GM19035 (cell line): ENCODE data around the gene NPC1.
"Not testable (repeated sequence)": the region's sequence is repeated elsewhere in the genome, so short reads cannot be mapped to it uniquely, and the experiment has no call there.

Experiments used
- ATAC-seq: cut with Tn5 transposase; IDR thresholded peaks from one replicate; pipeline ENCODE4 v1.9.1; 2021; ENCODE audit not compliant: unreplicated experiment

NPC1 gene

DNA sequence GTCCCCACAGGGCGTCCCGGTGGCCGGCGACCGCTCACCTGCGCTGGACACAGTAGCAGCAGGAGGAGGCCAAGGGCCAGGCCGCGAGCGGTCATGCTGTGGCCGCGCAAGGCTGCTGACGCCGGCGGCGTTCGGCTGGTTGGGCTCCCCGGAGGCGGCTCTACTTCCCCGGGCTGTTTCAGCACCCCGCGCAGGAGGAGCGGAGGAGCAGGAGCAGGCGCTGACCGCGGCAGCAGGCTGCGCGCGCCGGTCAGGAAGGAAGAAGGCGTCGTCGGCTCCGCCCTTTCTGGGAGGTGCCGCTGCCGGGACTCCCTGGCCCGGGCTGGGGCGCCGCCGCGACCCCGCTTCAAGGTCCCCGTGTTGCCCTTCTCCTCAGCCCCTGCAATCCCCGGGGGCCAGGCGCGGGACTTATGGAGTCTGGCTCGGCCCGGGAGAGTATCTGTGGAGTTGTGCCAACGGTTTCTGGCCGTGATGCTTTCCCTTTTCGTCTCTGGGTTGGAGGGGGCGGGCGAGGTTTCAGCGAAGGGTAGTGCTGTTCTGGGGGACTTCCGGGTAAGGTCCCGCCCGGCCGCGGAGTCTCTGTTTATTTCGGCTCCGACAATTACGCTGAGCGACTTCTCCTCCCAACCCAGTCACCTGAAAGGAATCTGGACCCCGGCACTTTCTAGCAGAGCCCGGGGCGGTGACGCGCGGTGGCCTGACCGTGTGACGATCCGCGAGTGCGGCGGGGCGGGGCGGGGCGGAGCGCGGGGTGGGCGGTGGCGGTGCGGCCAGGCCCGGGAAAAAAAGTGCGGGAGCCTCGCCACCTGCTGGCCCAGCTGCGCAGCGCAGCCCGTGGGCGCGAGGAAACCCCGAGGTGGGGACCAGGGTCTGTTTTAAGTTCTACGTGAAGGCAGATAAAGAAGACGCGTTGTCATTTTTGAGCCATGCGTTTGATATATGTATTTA lies at the start of gene NPC1:
TSS of gene NPC1 (minus strand) at position 258 of the 948 bp plus-strand sequence. CDS start at position 95, 163 bp downstream.
- ATAC-seq, result peak; percentile 91

DNA sequence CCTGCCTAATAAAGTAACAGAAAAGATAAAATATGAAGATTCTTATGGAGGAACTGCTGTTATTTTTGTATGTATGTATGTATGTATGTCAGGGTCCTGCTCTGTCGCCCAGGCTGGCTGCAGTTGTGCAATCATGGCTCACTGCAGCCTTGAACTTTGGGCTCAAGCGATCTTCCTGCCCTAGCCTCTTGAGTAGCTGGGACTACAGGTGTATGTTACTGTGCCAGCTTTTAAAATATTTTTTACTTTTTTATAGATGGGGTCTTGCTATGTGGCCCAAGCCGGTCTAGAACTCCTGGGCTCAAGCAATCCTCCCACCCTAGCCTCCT lies 49.7 kb upstream of the NPC1 start:
- no peak for ATAC-seq

GRCh38 chr18:23635283-23636070 lies 49.2 kb upstream of the NPC1 start:
- ATAC-seq, result no peak

GRCh38 chr18:23634692-23635091 lies 48.4 kb upstream of the NPC1 start:
- ATAC-seq, result no peak

GRCh38 chr18:23632615-23633014 lies 46.3 kb upstream of the NPC1 start:
- ATAC-seq, result no peak

DNA sequence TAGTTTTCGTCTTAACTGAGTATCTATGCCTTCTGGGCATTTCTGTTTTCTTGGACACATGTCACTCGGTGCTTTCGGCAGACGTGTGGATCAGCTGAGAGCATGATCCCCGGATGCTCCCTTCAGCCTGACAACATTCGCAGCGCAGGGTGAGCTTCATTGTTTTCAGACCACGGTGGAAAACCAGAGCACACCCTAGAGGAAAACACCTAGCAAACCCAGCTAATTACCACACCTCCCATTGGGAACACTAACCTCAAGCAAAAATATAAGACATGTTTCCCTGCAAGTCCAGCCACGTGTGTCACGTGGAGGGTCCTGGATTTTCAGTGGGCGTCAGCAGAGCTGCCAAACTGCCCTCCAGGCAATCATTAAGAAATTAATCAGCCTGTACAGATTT lies 45.4 kb upstream of the NPC1 start:
- ATAC-seq, result no peak

DNA sequence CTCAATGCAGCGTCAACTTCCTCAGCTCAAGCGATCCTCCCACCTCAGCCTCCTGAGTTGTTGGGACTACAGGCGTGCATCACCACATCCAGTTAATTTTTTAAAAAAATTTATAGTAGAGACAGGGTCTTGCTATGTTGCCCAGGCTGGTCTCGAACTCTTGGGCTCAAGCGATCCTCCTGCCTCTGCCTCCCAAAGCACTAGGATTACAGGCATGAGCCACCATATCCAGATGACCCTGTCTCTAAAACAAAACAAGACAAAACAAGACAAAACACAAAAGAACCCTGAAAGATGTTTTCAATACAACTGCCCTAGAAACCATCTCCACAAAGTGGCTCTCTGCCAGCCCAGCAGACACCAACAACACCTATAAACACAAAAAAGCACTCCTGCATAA lies 45.0 kb upstream of the NPC1 start:
- no peak for ATAC-seq

GRCh38 chr18:23629444-23629946 lies 43.2 kb upstream of the NPC1 start:
- ATAC-seq, result no peak

- no peak for ATAC-seq
Observed at GRCh38 chr18:23627970-23628369, 41.7 kb upstream of the NPC1 start.

DNA sequence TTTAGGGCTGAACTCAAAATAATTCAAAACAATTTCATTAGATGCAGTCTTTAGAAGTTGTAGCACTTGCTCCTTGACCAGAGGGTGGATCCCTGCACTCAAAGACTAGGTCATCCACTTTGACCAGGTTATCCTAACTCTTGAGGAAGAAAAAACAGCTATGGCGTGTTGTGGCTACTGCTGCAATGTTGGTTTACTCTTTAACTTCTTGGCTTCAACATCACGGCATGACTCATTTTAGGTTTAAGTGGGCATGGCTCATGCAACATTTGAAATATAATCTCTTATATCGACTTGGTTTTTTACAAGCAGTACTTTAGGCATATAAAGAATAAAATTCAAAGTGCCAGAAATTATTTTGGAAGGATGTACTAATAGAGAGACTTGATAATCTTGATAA lies 41.0 kb upstream of the NPC1 start:
- ATAC-seq, result no peak

DNA sequence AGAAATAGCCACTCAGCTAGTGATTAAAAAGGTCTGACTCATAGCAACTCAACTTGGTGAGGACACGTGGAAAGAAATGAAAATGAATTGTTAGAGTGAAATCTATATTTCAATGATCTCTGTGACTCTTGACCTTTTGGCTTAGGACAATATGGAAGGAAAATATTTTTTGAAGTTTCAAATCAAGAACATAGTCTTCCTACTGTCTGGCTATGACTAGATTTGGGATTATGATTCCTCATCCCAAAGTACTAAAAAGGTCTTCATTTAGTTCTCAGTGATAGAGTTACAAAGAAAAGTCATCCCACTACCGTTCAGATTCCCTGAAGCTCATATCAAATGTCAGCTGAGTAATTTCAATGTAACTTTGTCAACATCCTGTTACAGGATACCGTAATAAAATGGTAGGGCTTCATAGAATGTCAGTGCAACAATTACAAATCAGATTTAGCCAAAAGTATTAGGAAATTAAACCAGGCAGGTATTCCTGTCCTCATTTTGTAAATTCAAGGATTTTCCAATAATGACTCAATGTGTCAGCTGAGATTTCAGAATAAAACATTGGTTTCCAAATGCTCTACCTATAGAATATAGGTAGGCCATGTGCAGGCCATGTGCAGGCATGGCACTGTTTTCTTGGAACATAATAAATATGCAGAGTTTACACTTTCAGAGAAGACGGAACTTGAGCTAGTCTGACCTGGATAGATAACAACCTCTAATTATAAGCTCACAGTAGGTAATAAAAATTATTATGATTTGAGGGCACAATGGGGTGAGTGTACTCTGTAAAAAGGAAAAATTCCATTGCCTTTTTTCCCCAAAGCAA lies 40.4 kb upstream of the NPC1 start:
- no peak for ATAC-seq

DNA sequence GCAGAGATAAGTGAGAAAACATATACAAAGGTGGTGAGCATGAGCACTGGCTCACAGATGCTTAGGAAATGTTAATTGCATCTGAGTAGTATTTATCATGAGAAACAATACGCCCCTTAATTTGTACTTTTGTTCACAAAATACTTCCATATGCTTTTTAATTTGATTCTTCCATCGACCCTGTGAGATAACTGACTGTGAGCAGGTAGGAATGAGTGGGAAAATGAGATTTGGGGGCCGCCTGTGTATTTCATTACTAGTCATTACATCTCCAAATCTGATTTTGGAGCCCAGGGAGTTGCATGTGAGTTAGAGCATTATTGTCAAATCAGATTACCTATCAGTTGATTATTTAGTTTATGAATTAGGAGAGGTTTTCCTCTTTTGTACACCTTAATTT lies 36.7 kb upstream of the NPC1 start:
- ATAC-seq, result no peak

DNA sequence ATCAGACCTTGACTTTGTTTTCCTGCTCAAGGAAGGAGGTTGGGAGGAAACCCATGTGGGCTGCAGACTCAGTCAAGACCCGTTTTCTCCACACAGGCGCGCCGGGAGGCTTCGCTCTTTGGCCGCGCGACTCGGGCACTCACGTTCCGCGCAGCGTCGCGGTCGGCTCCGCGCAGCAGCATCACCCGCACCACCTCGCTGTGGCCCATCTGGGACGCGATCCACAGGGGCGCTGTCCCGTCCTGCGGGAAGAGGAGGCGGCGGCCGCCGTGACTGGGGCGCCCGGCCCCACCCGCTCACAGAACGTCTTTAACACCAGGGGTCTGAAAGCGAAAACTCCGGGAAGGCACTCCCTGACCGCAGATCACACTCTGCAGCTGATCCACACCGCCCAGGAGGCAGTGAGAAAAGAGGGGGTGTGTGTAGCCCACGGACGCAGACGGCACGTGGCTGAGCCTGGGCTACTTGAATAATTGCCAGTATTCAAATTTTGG lies 33.1 kb upstream of the NPC1 start:
- no peak for ATAC-seq

DNA sequence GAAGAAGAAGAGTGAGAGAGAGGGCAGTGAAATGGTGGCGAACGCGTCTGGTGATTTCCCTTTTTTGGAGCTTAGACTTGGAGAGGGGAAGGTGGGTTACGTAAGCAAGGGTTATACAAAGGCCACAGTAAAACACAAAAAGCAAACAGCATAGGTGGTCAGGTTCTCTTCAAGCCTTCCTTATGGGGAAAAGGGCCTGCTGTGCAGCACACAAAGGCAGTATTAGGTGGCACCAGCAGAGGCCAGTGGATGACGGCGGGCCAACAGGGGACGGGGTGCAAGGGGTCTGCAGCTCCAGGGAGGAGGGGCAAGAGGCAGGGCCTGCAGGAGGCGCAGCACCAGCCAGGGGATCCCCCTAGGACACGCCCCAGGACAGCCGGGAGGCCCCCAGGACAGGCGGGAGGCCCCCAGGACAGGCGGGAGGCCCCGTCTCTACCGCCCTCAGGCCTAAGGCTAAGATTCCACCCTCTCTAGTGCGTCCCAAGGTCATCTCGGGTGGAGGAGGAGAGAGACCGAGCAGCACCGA lies 32.6 kb upstream of the NPC1 start:
- no peak for ATAC-seq

DNA sequence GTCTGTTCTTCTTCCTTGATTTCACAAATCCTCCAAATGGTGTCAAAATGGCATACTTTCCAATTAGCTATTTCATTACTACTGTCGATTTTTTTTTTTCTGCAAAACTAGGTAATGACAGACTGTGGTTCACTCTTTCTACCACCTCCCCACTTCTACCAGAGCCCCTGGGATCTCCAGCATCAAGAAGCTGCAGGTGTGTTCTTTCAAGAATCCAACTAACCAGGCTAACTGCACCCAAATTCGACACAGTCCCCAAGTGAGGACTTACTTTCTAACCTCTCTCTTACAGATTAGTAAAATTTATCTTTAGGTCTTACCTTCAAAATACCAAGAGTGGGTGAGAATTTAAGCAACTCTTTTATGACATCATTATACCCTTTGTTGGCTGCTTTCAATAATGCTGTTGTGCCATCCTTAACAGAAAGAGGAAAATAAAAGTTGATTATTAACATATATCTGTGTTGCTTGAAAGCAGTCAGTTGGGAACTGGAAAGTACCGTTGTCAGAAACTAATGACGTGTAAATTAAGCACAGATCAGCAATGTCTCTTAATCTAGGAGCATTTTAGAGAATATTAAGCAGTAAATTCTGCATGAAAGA lies 31.2 kb upstream of the NPC1 start:
- ATAC-seq, result no peak

DNA sequence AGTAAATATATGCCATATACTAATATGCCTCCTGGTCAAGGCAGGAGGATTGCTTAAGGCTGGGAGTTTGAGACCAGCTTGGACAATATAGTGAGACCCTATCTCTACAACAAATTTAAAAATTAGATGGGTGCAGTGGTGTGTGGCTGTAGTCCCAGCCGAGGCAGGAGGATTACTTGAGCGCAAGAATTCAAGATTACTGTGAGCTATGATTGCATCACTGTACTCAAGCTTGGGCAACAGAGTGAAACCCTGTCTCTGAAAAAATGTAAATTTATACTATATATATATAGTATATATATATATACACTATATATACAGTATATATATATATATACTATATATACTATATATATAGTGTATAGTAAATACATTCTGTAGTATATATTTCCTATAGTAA lies 30.0 kb upstream of the NPC1 start:
- ATAC-seq, result no peak

GRCh38 chr18:23614891-23615290 lies 28.6 kb upstream of the NPC1 start:
- ATAC-seq, result no peak

DNA sequence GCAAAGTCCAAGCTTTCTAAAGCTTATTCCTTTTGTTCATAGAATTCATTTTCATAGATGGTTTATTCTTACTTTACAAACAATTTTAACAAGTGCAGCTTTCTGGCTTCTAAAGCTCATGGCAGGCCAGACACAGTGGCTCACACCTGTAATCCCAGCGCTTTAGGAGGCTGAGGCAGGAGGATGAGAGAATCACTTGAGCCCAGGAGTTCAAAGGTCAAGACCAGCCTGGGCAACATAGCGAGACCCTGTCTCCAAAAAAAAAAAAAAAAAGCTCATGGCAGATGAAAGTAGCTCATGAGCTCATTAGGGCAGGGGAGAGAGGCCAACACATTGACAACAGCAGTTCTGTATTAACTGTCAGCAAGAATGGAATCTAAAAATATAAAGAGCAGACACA lies 28.1 kb upstream of the NPC1 start:
- ATAC-seq, result no peak

DNA sequence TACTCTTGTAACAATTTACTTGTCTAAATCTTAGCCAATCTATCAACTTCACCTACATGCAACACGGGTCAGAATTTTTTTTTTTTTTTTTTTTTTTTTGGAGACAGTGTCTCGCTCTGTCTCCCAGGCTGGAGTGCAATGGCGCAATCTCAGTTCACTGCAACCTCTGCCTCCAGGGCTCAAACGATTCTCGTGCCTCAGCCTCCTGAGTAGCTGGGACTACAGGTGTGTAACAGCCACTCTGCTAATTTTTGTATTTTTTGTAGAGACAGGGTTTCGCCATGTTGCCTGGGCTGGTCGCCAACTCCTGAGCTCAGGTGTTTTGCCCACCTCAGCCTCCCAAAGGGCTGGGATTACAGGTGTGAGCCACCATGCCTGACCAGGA lies 26.8 kb upstream of the NPC1 start:
- not testable (repeated sequence) for ATAC-seq

GRCh38 chr18:23612434-23613090 lies 26.3 kb upstream of the NPC1 start:
- no peak for ATAC-seq
